Colonic mucosa (tissue), 4 donors: ENCODE measurements around the gene DBET. TPM values are rescaled to one million over a fixed set of nuclear protein-coding genes. Genes with fewer than 3 reads are reported as not detected.
"Not testable (repeated sequence)": the region's sequence is repeated elsewhere in the genome, so short reads cannot be mapped to it uniquely, and the experiment has no call there.

Experiments used
- DNase-seq: peaks from one replicate; pipeline ENCODE4 v3.0.0-alpha.2; 2020
- H3K27ac ChIP-seq: fragments of 200-600 bp; one replicate; pipeline ENCODE4 v1.8.0; 2021
- H3K27me3 ChIP-seq: fragments of 200-600 bp; one replicate; pipeline ENCODE4 v1.8.0; 2021
- H3K36me3 ChIP-seq: fragments of 200-600 bp; one replicate; pipeline ENCODE4 v1.8.0; 2021
- H3K4me1 ChIP-seq: fragments of 200-600 bp; one replicate; pipeline ENCODE4 v1.8.0; 2021; ENCODE audit warnings: mild to moderate bottlenecking
- H3K4me3 ChIP-seq: fragments of 200-600 bp; one replicate; pipeline ENCODE4 v1.8.0; 2021
- H3K9ac ChIP-seq, 2 donors: one replicate each; pipeline ENCODE4 v1.7.0; 2013; ENCODE audit warnings: control low read depth in 2 of 2, low read depth in 2 of 2, low read length in 2 of 2
- H3K9me3 ChIP-seq: fragments of 200-600 bp; one replicate; pipeline ENCODE4 v1.8.0; 2021
- intact Hi-C: fragments of 100-400 bp; cut with DNase I; formaldehyde crosslinking; loops from one replicate; pipeline ENCODE4 v1.14.1; 2022
- total RNA-seq, 2 donors: library from RNA; stranded (reverse); fragmentation: NEBNext Ultra II Directional in 1 of 2; extraction: Animal tissue kit (Norgen Biotek cat#: 25700) in 1 of 2; gene quantifications; one replicate each; pipeline ENCODE4 v1.2.1, GENCODE V29; 2021
- TF ChIP-seq, protein P1 (sequence below): fragments of 200-600 bp; IDR thresholded peaks from one replicate; pipeline ENCODE4 v1.8.0; 2022; ENCODE audit warnings: antibody characterized with exemption, mild to moderate bottlenecking
- donor health status: healthy.
- donor health status: DM: no; HTN: no; CAD: no.
- donor health status: DM: no; HTN: no; CAD: no.

The DBET gene
- not detected for total RNA-seq

- H3K9ac ChIP-seq, H3K27ac ChIP-seq, DNase-seq, intact Hi-C loops, H3K4me3 ChIP-seq, H3K9me3 ChIP-seq, H3K27me3 ChIP-seq, H3K36me3 ChIP-seq, H3K4me1 ChIP-seq: not testable (repeated sequence)
Observed at GRCh38 chr4:190064342-190064741, at the start of gene DBET. DBET (plus strand) TSS chr4:190064502.

- H3K27me3 ChIP-seq = peaks cover 35% of the 10 kb centered on the region
- no peak overlapping the region for H3K9ac ChIP-seq
- H3K4me1 ChIP-seq = no peaks in the 10 kb centered on the region
- no peak overlapping the region for H3K27ac ChIP-seq
- no peak for DNase-seq
- TF ChIP-seq, protein P1, sequence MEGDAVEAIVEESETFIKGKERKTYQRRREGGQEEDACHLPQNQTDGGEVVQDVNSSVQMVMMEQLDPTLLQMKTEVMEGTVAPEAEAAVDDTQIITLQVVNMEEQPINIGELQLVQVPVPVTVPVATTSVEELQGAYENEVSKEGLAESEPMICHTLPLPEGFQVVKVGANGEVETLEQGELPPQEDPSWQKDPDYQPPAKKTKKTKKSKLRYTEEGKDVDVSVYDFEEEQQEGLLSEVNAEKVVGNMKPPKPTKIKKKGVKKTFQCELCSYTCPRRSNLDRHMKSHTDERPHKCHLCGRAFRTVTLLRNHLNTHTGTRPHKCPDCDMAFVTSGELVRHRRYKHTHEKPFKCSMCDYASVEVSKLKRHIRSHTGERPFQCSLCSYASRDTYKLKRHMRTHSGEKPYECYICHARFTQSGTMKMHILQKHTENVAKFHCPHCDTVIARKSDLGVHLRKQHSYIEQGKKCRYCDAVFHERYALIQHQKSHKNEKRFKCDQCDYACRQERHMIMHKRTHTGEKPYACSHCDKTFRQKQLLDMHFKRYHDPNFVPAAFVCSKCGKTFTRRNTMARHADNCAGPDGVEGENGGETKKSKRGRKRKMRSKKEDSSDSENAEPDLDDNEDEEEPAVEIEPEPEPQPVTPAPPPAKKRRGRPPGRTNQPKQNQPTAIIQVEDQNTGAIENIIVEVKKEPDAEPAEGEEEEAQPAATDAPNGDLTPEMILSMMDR = no peak
- intact Hi-C loops = no loop called here
- no peak overlapping the region for H3K4me3 ChIP-seq
- H3K36me3 ChIP-seq = no peaks in the 10 kb centered on the region
- no peaks in the 10 kb centered on the region for H3K9me3 ChIP-seq
Observed at GRCh38 chr4:190014771-190015537, 49.3 kb upstream of the DBET start.

GRCh38 chr4:190015538-190016368 is 48.5 kb upstream of the DBET start:
- no peaks in the 10 kb centered on the region for H3K4me1 ChIP-seq
- intact Hi-C loops = no loop called here
- peaks cover 36% of the 10 kb centered on the region for H3K27me3 ChIP-seq
- H3K4me3 ChIP-seq = no peak overlapping the region
- H3K27ac ChIP-seq = no peak overlapping the region
- H3K9me3 ChIP-seq = no peaks in the 10 kb centered on the region
- TF ChIP-seq, protein P1 = no peak
- no peak for DNase-seq
- no peak overlapping the region for H3K9ac ChIP-seq
- H3K36me3 ChIP-seq = no peaks in the 10 kb centered on the region

DNA sequence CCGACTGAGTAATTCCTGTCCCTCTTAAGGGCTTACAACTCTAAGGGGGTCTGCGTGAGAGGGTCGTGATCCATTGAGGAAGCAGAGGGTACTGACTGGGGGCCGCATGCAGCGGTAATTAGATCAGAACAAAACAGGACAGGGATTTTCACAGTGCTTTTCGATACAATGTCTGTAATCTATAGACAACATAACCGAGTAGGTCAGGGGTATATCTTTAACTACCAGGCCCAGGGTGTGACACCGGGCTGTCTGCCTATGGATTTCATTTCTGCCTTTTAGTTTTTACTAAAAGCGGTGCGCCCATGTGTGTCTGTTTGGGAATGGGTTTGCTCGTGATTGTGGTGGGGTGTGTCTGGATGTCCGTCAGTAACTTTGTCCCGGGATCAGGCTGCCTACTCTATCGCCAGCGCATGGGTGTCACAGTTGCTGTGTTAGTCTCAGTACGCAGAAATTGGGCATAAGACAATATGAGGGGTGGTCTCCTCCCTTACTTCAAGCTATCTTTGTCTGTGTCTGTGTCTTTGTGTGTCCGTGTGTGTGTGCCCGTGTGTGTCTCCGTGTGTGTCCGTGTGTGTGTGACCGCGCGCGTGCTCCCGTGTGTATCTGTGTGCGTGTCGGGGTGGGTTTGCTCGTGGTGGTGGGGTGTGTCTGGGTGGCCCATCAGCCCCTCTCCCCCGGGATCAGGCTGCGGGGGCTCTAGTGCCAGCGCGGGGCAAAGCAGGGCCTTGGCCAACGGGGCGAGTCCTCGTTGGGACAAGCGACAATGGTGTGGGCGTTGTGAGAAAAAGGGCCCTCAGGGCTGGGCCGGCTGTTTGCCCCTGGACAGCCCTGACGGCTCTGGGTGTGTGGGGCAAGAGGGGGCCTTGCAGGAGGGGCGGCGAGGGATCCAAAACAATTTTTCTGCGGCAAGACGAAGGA is 47.7 kb upstream of the DBET start:
- Histone ChIP-seq H3K36me3 (no peaks in the 10 kb centered on the region), H3K27me3 (peaks cover 44% of the 10 kb centered on the region), H3K4me1 (no peaks in the 10 kb centered on the region), H3K9me3 (no peaks in the 10 kb centered on the region), H3K27ac (no peak overlapping the region), H3K4me3 (no peak overlapping the region), H3K9ac (no peak overlapping the region)
- TF ChIP-seq, protein P1 = no peak
- DNase-seq = no peak
- intact Hi-C loops = no loop called here

GRCh38 chr4:190017357-190018200 is 46.7 kb upstream of the DBET start:
- no peaks in the 10 kb centered on the region for H3K9me3 ChIP-seq
- H3K27me3 ChIP-seq = peaks cover 44% of the 10 kb centered on the region
- H3K4me1 ChIP-seq = no peaks in the 10 kb centered on the region
- no peak overlapping the region for H3K9ac ChIP-seq
- no peaks in the 10 kb centered on the region for H3K36me3 ChIP-seq
- DNase-seq = no peak
- no peak overlapping the region for H3K4me3 ChIP-seq
- no peak overlapping the region for H3K27ac ChIP-seq
- intact Hi-C loops = no loop called here
- TF ChIP-seq, protein P1 = no peak
